NCI-H2171 treated with DMSO at 0.1 percent for 48 hours (cell line): ENCODE measurements around the gene STXBP2.

ENCODE experiments used
- DNase-seq: peaks from one replicate; lab custom pipeline; 2025; lab: John Stamatoyannopoulos, UW

STXBP2 gene

DNA sequence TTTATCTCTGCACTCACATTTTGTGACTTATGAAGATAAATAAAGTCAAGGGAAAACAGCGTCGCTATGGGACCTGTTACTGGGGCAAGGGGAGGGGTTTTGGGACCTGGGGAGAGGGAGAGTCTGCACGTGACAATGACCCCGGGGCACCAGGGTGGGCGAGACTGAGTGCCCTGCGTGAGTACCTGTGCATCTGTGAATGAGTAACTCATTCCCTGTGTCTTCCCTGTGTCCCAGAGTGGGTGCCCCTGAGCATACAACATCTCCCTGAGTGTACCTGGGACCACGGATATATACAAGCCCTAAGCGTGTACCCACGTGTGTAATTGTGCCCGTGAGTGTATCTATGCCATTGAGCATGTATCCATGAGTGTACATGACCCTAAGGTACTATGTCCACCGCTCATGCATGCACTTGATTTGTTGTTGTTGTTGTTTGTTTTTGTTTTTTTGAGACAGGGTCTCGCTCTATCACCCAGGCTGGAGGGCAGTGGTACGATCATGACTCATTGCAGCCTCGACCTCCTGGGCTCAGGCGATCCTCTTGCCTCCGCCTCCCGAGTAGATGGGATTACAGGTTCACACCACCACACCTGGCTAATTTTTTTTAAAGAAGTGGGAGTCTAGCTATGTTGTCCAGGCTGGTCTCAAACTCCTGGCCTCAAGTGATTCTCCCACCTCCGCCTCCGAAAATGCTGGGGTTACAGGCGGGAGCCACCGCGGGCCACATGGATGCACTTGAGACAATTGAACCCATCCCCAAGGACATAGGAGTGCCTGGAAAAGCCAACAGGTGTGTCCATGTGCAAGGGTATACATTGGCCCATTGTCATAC lies 43.1 kb downstream of the STXBP2 start:
- no peak for DNase-seq

DNA sequence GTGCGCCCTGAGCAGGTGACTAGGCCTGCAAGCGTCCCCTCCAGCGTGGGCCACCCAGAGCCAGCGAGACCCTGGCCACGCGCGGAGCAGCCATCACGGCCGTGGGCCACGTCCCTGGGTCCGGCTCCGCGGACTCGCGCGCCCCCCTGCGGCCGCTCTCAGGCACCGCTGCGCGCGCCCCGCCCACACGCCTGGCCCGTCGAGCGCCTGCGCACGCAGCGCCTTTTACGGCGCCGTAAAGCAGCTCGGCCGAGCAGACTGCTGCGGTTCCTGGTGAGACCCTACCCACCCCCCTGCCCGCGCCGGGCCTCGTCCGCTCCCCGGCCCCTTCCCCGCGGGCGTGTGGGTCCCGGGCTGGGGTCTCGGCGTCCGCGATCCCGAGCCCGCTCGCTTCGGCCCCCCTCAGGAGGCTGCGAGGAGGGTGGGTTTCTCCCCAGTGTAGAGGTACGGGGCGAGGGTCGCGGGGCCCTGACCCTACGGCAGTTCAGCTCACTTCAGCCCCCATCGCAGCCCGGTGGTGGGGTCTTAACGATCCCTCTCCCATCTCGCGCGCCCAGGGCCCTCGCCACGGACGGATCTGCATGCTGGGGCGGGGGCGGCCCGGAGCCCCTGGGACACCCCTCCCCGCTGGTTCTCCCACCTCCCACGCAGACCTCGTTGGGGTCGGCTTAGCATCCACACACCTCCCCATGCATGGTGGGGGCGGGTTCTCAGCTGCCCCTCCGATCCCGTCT lies 43.9 kb downstream of the STXBP2 start, which contains the start of gene TRAPPC5:
TRAPPC5 (plus strand) TSS at position 228 of the 734 bp plus-strand sequence. CDS start 1,421 bp downstream, outside the sequence.
- DNase-seq, result peak; percentile 71

DNA sequence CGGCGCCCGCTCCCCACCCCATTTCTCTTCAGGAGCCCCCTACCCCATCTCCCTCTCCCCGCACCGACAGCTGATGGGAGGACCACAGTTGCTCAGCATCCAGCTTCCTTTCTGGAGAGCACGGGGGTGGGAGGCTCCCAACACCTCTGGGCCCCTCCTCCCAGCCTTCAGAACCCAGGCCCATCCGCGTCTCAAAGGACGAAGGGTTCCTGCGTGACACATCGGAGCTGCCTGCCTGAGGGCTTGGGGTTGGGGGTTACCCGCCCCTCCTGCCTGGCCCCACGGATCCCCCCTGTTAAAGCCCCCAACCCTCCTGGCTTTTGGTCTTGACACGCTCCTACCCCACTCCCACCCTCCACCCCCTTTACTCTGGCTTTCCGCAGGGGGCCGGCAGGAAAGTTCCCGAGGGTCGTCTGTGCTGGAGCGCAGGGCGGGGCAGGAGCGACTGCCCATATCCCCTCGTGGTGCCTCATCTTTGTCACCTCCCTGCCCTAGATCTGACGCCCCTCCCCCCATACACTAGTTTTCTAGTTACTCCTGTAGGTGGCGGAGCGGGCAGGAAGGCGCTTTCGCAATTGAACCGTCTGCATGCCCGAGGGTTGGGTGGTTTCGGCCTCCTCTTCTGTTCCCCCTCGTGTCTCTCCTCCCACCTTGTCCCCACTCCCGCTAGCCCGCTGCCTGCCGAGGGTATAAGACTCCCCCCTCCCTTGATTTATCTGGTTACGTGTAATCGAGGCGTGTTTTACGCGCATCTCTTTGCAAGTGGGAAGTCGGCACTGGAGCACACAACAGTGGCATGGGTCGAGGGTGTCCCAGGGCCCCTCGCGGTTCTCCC lies 44.6 kb downstream of the STXBP2 start:
- peak; percentile 33 for DNase-seq

DNA sequence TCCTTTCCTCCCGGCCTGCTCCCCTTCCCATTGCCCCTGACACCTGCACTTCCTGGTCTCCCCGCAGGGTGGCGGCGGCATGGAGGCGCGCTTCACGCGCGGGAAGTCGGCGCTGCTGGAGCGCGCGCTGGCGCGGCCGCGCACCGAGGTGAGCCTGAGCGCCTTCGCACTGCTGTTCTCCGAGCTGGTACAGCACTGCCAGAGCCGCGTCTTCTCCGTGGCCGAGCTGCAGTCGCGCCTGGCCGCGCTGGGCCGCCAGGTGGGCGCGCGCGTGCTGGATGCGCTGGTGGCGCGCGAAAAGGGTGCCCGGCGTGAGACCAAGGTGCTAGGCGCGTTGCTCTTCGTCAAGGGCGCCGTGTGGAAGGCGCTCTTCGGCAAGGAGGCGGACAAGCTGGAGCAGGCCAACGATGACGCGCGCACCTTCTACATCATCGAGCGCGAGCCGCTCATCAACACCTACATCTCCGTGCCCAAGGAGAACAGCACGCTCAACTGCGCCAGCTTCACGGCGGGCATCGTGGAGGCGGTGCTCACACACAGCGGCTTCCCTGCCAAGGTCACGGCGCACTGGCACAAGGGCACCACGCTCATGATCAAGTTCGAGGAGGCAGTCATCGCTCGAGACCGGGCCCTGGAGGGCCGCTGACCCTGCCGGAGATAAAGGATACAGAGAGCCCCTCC lies 45.4 kb downstream of the STXBP2 start:
- no peak for DNase-seq

DNA sequence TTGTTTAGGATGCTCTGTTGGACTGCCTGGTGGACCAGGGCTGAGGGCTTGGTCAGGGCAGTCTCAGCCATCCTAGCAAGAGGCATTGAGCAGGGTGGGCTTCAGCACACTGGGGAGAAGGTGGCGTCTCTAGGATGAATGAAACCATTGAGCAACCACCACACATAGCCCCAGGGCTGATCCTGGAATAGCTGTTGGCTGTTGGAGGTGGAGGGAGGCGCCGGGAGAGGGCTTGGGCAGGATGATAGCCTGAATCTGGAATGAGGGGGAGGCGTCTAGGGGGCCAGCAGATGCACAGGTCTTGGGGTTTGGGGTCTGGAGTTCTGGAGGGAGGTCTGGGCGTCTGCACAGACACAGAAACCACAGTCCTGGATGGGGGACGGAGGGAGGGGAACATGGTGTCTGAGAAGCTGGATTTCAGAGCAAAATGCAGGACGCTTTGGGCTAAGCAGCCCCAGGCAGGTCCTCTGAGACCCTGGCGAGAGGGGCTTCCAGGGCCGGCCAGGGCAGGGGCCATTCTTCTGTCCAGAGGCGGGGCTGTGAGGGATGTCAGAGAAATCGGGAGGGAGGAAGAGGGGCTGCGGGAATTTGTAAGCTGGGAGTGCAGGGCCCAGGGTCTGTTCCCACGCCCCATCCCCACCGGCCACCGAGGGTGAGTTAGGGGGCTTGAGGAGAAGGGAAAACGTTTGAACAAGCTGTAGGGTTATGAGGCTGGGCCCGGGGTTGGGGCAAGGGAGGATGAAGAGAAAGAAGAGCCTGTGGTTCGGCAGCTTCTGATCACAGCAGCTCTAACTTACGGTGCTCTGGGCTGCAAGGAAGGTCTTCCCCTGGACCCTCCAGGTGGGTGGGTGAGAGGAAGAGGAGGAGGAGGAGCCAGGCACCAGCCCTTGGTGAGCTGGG lies 48.9 kb downstream of the STXBP2 start:
- DNase-seq, result no peak

DNA sequence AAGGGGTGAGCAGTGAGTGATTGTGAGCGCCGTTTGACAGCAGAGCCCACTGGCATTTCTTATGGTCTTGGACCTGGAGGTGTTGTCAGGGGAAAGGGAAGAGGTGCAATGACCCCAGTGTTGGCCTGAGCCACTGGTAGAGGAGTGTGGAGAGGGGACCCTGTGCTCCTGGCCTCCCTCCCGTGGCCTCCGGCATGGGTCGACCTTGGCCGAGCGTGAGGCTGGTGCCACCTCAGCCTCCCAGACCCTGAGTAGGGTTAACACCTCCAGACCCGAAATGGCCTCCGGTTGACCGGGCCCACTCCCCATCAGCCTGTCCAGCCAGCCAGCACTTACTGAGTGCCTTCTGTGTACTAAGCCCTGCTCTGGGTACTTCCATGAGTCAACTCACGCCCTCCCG lies 50.3 kb downstream of the STXBP2 start:
- DNase-seq, result no peak

DNA sequence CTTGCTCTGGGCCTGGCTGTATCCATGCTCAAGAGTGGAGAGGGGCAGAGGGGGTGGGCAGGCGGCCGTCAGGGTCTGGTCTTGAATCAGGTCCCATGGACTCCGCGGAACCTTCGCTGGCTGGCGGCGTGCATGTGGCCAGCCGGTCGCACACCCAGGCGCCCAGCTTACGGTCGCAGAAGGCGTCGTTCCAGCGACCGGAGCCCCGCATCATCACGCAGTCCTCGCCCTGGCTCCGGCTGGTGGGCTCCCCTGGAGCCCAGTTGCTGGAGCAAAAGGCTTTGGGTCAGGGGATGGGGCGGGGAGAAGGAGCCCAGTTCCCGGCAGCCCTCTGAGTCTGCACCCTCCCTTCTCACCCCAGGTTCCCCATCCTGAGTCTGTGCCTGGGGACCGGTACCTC lies 52.3 kb downstream of the STXBP2 start:
- no peak for DNase-seq

DNA sequence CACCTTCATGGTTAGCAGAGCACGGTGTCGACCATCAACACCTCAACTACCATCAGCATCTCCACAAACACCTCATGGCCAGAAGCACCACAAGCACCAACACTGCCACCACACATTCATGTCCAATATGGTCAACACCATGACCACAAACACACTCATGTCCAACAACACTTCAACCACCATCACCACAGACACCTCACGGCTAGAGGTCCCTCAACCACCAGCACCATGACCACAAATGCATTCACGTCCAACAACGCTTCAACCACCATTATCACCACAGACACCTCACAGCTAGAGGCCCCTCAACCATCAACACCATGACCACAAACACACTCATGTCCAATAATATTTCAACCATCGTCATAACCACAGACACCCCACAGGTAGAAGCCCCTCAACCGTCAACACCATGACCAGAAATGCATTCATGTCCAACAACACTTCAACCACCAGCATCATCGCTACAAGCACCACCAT lies 53.9 kb downstream of the STXBP2 start:
- no peak for DNase-seq

DNA sequence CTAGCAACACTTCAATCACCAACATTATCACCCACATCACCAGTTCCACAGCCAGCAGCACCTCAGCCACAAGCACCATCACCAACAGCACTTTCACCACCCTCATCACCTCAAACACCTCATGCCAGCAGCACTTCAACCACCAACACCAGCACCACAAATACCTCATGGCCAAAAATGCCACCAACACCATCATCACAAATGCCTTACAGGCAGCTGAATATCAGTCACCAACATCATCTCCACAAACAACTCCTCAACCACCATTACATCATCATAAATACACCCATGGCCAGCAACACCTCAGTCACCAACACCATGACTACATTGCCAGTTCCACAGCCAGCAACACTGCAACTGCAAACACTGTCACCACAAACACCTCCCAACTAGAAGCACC lies 54.6 kb downstream of the STXBP2 start:
- no peak for DNase-seq

DNA sequence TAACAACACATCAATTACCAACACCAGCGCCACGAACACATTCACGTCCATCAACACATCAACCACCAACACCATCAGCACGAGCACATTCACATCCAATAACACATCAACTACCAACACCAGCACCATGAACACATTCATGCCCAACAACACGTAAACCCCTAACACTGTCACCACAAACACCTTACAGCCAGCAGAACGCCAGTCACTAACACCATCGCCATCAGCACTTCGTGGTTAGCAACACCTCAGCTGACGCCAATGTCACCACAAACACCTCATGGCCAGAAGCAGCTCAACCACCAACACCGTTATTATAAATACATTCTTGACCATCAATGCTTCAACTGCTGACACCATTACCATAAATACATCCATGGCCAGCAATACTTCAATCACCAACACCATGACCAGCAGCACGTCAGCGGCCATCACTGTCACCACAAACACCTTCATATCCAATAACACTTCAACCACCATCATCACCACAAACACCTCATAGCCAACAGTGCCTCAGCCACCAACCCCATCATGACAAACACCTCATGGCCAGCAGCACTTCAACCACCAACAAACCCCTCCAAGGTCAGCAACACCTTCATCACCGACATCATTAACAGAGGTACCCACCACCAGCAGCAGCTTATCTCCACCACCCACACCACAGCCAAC lies 55.6 kb downstream of the STXBP2 start:
- DNase-seq, result no peak

DNA sequence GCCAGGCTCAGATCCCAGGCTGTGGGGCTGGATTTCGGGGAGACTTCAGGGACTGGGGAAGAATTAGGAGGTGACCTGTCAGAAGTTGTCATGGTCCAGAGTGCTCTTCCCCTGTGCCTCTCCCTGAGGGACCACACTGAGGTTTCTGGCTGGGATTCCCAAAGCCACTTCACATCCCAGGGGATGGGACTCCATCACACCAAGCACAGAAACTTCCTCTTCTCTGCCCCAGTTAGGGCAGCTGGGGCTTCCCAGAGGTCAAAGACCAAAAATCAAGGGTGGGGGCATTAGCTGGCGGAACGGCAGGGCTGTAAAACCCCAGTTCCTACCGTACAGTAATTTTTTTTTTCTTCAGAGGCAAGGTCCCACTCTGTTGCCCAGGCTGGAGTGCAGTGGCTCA lies 57.6 kb downstream of the STXBP2 start:
- no peak for DNase-seq
